Measurements from ENCODE around the gene UBQLNL.

DNA sequence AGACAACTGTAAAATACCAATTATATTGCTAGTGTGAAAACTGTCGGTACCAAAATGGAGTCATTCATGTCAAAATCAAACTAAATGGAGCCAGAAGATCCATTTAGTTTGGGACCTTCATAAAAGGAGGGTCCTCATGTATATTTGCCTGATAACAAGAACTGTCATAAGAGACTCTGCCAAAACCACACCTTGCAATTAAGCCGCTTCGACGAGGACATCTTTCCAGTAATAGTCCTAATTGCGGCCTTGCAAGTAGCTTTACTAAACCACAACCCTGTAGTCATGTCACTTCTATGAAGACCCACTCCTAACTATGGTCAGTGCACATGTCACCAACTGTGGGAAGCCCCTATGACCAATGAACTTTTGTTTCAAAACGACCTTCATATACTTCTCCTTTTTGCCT, 16.1 kb downstream of the UBQLNL start:
- no peak for TF ChIP-seq POLR2A (IDR thresholded peaks at IDR 0.05)
- TF ChIP-seq, protein P1, sequence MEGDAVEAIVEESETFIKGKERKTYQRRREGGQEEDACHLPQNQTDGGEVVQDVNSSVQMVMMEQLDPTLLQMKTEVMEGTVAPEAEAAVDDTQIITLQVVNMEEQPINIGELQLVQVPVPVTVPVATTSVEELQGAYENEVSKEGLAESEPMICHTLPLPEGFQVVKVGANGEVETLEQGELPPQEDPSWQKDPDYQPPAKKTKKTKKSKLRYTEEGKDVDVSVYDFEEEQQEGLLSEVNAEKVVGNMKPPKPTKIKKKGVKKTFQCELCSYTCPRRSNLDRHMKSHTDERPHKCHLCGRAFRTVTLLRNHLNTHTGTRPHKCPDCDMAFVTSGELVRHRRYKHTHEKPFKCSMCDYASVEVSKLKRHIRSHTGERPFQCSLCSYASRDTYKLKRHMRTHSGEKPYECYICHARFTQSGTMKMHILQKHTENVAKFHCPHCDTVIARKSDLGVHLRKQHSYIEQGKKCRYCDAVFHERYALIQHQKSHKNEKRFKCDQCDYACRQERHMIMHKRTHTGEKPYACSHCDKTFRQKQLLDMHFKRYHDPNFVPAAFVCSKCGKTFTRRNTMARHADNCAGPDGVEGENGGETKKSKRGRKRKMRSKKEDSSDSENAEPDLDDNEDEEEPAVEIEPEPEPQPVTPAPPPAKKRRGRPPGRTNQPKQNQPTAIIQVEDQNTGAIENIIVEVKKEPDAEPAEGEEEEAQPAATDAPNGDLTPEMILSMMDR (IDR thresholded peaks at IDR 0.05), result no peak
